Breast epithelium (tissue), 4 donors: Measurements from ENCODE around the gene CTNNBIP1. TPM values are rescaled to one million over a fixed set of nuclear protein-coding genes. Genes with fewer than 3 reads are reported as not detected.

ENCODE experiments used
- DNase-seq, 2 donors: peaks; one replicate each; pipeline ENCODE4 v3.0.0-alpha.2; 2019; ENCODE audit warnings: low spot score in 2 of 2
- H3K27ac ChIP-seq, 2 donors: fragments of 200-600 bp; sonication (generic) in 1 of 2; one replicate each; pipeline ENCODE4 v1.5.1; 2016 to 2019; ENCODE audit warnings: mild to moderate bottlenecking in 1 of 2
- H3K27me3 ChIP-seq, 2 donors: fragments of 200-600 bp; sonication (generic) in 1 of 2; one replicate each; pipeline versions ENCODE4 v1.5.1 to v1.6.0; 2017 to 2019; ENCODE audit warnings: control low read depth in 1 of 2, mild to moderate bottlenecking in 1 of 2
- H3K36me3 ChIP-seq: fragments of 200-600 bp; one replicate; pipeline ENCODE4 v1.5.1; 2019
- H3K4me1 ChIP-seq, 2 donors: fragments of 200-600 bp; sonication (generic); one replicate each; pipeline ENCODE4 v1.5.1; 2016 to 2019; ENCODE audit warnings: control low read depth in 1 of 2
- H3K4me3 ChIP-seq, 3 donors: fragments of 200-600 bp; sonication (generic); 1 replicate in 2 of 3; 2 replicates in 1 of 3; pipeline ENCODE4 v1.5.1; 2016 to 2019; ENCODE audit warnings: mild to moderate bottlenecking in 3 of 3, moderate library complexity in 2 of 3
- H3K9me3 ChIP-seq, 2 donors: fragments of 200-600 bp; sonication (generic) in 1 of 2; one replicate each; pipeline ENCODE4 v1.5.1; 2016 to 2019; ENCODE audit warnings: control low read depth in 1 of 2
- POLR2A ChIP-seq: fragments of 450-650 bp; IDR thresholded peaks from one replicate; pipeline ENCODE4 v1.6.1; 2016; ENCODE audit warnings: antibody characterized with exemption, mild to moderate bottlenecking, moderate library complexity
- POLR2AphosphoS5 ChIP-seq, 3 donors: sonication (generic); formaldehyde crosslinking; IDR thresholded peaks; one replicate each; pipeline ENCODE4 v1.6.1; 2017; ENCODE audit warnings: antibody characterized with exemption in 3 of 3
- intact Hi-C: fragments of 100-400 bp; cut with DNase I; formaldehyde crosslinking; loops from one replicate; pipeline ENCODE4 v1.15.1; 2023; ENCODE audit warnings: low total_unique reads
- total RNA-seq, 3 donors: library from RNA; depleted of rRNA; stranded (reverse); fragments of >200 nt; gene quantifications; one replicate each; pipeline ENCODE4 v1.1.0, GENCODE V29; 2016
- TF ChIP-seq, protein P1 (sequence below), 3 donors: fragments of 450-650 bp; IDR thresholded peaks; one replicate each; pipeline ENCODE4 v1.5.1; 2016 to 2017; ENCODE audit warnings: antibody characterized with exemption in 3 of 3, mild to moderate bottlenecking in 3 of 3, moderate library complexity in 3 of 3

CTNNBIP1 gene, protein sequence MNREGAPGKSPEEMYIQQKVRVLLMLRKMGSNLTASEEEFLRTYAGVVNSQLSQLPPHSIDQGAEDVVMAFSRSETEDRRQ
- total RNA-seq: 10 to 100 TPM; 25.9 to 37.9 (median 29.5) TPM

DNA sequence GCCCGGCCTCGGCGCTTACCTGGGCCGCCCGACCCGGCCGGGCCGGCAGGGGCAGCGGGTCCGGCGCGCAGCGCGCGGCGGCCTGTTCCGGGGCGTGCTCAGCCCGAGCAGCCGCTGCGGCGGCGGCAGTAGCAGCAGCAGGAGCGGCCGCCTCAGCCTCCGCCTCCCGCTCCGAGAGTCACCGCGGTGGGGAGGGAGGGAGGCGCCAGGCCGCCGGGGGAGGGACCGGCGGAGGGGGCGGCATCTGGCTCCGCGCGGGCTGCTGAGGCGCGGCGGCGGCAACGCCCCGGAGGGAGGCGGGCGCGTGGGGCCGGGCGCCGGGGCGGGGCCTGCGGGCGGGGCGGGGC lies at the start of gene CTNNBIP1:
CTNNBIP1 (minus strand) TSS at position 194 of the 347 bp plus-strand sequence. CDS start 38,205 bp downstream, outside the sequence.
- intact Hi-C loops: no loop called here
- H3K9me3 ChIP-seq: no peaks in the 10 kb centered on the region
- H3K36me3 ChIP-seq: no peaks in the 10 kb centered on the region
- no peak for TF ChIP-seq POLR2A
- TF ChIP-seq POLR2AphosphoS5 (IDR thresholded peaks at IDR 0.05): no peak
- TF ChIP-seq, protein P1, sequence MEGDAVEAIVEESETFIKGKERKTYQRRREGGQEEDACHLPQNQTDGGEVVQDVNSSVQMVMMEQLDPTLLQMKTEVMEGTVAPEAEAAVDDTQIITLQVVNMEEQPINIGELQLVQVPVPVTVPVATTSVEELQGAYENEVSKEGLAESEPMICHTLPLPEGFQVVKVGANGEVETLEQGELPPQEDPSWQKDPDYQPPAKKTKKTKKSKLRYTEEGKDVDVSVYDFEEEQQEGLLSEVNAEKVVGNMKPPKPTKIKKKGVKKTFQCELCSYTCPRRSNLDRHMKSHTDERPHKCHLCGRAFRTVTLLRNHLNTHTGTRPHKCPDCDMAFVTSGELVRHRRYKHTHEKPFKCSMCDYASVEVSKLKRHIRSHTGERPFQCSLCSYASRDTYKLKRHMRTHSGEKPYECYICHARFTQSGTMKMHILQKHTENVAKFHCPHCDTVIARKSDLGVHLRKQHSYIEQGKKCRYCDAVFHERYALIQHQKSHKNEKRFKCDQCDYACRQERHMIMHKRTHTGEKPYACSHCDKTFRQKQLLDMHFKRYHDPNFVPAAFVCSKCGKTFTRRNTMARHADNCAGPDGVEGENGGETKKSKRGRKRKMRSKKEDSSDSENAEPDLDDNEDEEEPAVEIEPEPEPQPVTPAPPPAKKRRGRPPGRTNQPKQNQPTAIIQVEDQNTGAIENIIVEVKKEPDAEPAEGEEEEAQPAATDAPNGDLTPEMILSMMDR (IDR thresholded peaks at IDR 0.05): no peak
- no peaks in the 10 kb centered on the region for H3K27me3 ChIP-seq
- peaks cover 4 to 5% of the 10 kb centered on the region in 2 donors for H3K4me1 ChIP-seq
- DNase-seq: no peak
- peak within 1 kb of the TSS; percentile 95 to 96 for H3K27ac ChIP-seq
- peak within 1 kb of the TSS; percentile 87 to 93 (median 92) for H3K4me3 ChIP-seq

DNA sequence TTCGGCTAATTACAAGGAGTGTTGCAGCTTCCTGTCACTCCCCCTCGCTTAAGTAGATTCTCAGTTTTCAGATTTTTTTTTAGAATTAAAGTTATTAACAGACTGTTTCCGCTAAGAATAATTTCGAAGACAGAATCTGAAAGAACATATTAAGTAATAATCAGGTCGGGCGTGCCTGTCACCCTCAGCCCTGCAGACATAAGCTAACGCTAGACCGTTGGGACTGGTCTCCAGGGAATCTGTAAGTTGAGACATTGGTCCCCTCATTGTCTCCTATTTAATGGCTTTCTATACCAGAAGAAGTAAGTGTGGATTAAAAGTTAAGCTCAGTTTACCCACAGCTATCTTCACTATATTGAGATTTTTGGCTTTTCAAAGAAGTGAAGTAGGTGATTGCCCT lies 47.7 kb upstream of the CTNNBIP1 start:
- no peaks in the 10 kb centered on the region for H3K4me1 ChIP-seq
- intact Hi-C loops: loop anchor here (2.0 kb wide), 1 partner anchor 67 kb away; no protein-coding TSS in a partner anchor
- no peaks in the 10 kb centered on the region for H3K9me3 ChIP-seq
- TF ChIP-seq POLR2A (no peak), POLR2AphosphoS5 (IDR thresholded peaks at IDR 0.05) (no peak)
- TF ChIP-seq, protein P1 (IDR thresholded peaks at IDR 0.05): no peak
- no peaks in the 10 kb centered on the region for H3K27me3 ChIP-seq
- H3K4me3 ChIP-seq: no peak overlapping the region
- no peaks in the 10 kb centered on the region for H3K36me3 ChIP-seq
- DNase-seq: no peak
- no peak overlapping the region for H3K27ac ChIP-seq

DNA sequence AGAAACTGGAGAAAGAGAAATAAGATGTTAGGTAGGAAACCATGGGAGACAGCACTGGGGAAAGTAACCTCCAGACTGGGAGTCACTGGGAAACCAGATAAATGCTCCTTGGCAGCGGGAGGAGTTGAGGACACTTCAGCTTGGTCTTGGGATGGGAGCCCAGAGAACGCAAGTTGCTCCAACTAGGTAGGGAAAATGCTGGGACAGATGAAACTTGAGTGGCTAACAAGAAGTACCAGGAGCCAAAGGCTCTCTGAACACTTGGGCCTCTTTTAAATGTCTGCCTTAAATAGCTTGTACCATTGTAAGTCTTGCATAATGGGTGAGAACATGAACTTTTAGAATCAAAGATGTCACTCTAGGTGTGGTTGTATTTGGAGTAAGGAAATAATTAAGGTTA lies 36.2 kb upstream of the CTNNBIP1 start:
- no peak overlapping the region for H3K4me3 ChIP-seq
- intact Hi-C loops: no loop called here
- H3K27ac ChIP-seq: no peak overlapping the region
- H3K27me3 ChIP-seq: no peaks in the 10 kb centered on the region
- no peak for DNase-seq
- H3K36me3 ChIP-seq: no peaks in the 10 kb centered on the region
- no peaks in the 10 kb centered on the region for H3K9me3 ChIP-seq
- TF ChIP-seq POLR2A (no peak), POLR2AphosphoS5 (IDR thresholded peaks at IDR 0.05) (no peak)
- TF ChIP-seq, protein P1 (IDR thresholded peaks at IDR 0.05): no peak
- H3K4me1 ChIP-seq: peaks cover 0 to 3% of the 10 kb centered on the region in 2 donors

DNA sequence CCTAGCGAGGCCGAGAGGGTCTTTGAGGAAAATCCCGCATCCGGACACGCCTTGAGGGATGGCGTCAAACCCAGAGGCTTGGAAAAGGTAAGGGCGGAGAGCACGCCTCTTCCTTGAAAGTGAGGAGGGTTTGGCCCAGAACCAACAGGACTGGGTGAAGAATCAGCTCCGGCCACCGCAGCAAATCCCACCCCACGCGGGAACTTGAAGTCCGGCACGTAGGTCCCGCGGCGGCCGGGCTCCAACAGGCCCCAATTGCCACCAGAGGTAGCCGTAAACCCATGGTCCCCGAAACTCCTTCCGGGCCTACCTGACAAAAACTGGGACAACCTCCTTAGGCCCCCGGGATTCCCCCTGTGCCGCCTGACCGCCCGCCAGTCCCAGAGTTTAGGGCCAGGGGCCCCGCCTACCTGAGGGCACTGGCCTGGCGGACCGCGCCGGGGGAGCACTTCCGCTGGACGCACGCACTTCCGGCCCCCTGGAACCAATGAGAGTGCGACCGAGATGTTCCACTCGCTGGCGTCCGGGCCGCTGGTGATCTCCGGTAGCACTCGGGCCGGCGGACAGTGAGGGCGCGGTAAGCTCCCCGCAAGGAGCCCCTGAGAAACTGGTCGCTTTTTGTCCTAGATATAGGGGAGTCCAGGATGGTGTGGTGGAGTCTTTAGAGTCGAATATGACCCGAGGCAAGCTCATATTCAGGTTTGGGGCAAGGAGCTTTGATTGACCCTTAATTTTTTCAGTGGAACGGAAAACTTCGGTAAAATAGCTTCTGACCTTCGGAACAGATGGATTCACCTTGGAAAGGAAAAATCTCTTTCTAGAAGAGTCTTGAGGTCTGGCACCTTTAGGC lies 33.1 kb upstream of the CTNNBIP1 start, which contains the start of the genes LZIC and NMNAT1:
LZIC (minus strand) TSS at position 453 of the 850 bp plus-strand sequence. CDS start 6,772 bp downstream, outside the sequence.
NMNAT1 (plus strand) TSS at position 537 of the 850 bp plus-strand sequence. CDS start 28,599 bp downstream, outside the sequence.
- Histone ChIP-seq H3K36me3 (no peaks in the 10 kb centered on the region), H3K4me1 (no peaks in the 10 kb centered on the region), H3K27me3 (no peaks in the 10 kb centered on the region), H3K9me3 (no peaks in the 10 kb centered on the region), H3K27ac (peak within 1 kb of the TSS; percentile 89 to 95), H3K4me3 (peak within 1 kb of the TSS; percentile 65 to 85 (median 77))
- TF ChIP-seq POLR2A (peak; percentile 48), POLR2AphosphoS5 (IDR thresholded peaks at IDR 0.05) (peak; percentile 74 to 90 (median 76))
- TF ChIP-seq, protein P1 (IDR thresholded peaks at IDR 0.05): peak in 1 of 3 donors; percentile 12
- peak; percentile 84 to 89 for DNase-seq
- intact Hi-C loops: no loop called here
